ENCODE results near the gene ITGA7. TPM values are rescaled to one million over a fixed set of nuclear protein-coding genes. Genes with fewer than 3 reads are reported as not detected.

Gene ITGA7
- total RNA-seq, 1 experiment from 2014 or later: 2.7 TPM

GRCh38 chr12:55664826-55665225 lies 42.9 kb downstream of the ITGA7 start:
- Histone ChIP-seq H3K79me2 (ENCODE audit: low read depth) (no peaks in the 10 kb centered on the region), H3K27ac (no peak overlapping the region), H3K27me3 (ENCODE audit: insufficient read depth, low read depth) (peaks cover 5% of the 10 kb centered on the region; the same call in 1 of the 2 replicates), H3K4me2 (no peak overlapping the region), H2AFZ (no peak overlapping the region), H3F3A (ENCODE audit: insufficient read depth, low read depth) (no peaks in the 10 kb centered on the region), H3K36me3 (ENCODE audit: low read depth) (no peaks in the 10 kb centered on the region), H4K20me1 (ENCODE audit: insufficient read depth) (no peaks in the 10 kb centered on the region), H3K9me2 (ENCODE audit: insufficient read depth) (no peaks in the 10 kb centered on the region), H3K4me1 (replicated peaks; ENCODE audit: insufficient read depth) (no peaks in the 10 kb centered on the region), H3K9me3 (ENCODE audit: insufficient read depth, low read depth) (no peaks in the 10 kb centered on the region), H3K4me3 (no peak overlapping the region)
- BruUV-seq (replicated peaks): no TSS peak
- ChIA-PET POLR2A (ENCODE audit: unreplicated experiment) (no interaction called here), CTCF (no interaction called here)
- no peak for DNase-seq
- intact Hi-C loops (cut with micrococcal nuclease; ENCODE audit: unreplicated experiment): no loop called here
- no peak for TF ChIP-seq CTCF (conservative IDR thresholded peaks at IDR 0.05)
- TF ChIP-seq EZH2 (IDR thresholded peaks at IDR 0.05; ENCODE audit: low read depth): no peak

- no peaks in the 10 kb centered on the region for H3K79me2 ChIP-seq (ENCODE audit: low read depth)
- no peak overlapping the region for H3K4me2 ChIP-seq
- ChIA-PET CTCF (interaction anchor here (0.6 kb wide), 1 partner anchor 44 kb away, joined by 4 read pairs; the partner anchor contains the start of gene ITGA7), POLR2A (ENCODE audit: unreplicated experiment) (no interaction called here)
- intact Hi-C loops (cut with micrococcal nuclease; ENCODE audit: unreplicated experiment): no loop called here
- H3K27ac ChIP-seq: no peak overlapping the region
- no peaks in the 10 kb centered on the region for H3K9me3 ChIP-seq (ENCODE audit: insufficient read depth, low read depth)
- peaks cover 5% of the 10 kb centered on the region; the same call in 1 of the 2 replicates for H3K27me3 ChIP-seq (ENCODE audit: insufficient read depth, low read depth)
- TF ChIP-seq CTCF (conservative IDR thresholded peaks at IDR 0.05) (no peak), EZH2 (IDR thresholded peaks at IDR 0.05; ENCODE audit: low read depth) (no peak)
- BruUV-seq (replicated peaks): no TSS peak
- H3K4me3 ChIP-seq: no peak overlapping the region
- DNase-seq: no peak
- no peaks in the 10 kb centered on the region for H3K36me3 ChIP-seq (ENCODE audit: low read depth)
- H4K20me1 ChIP-seq (ENCODE audit: insufficient read depth): no peaks in the 10 kb centered on the region
- H3K9me2 ChIP-seq (ENCODE audit: insufficient read depth): no peaks in the 10 kb centered on the region
- H3K4me1 ChIP-seq (replicated peaks; ENCODE audit: insufficient read depth): no peaks in the 10 kb centered on the region
- H3F3A ChIP-seq (ENCODE audit: insufficient read depth, low read depth): no peaks in the 10 kb centered on the region
- H2AFZ ChIP-seq: no peak overlapping the region
These were observed 44.3 kb downstream of the ITGA7 start for GRCh38 chr12:55663391-55663790.

- peak in 1 of 2 experiments; percentile 14 for DNase-seq
These were observed 48.0 kb downstream of the ITGA7 start for GRCh38 chr12:55659486-55660385.

More at GRCh38 chr12:55659486-55660385, 48.0 kb downstream of the ITGA7 start:
- ChIA-PET CTCF (interaction anchor here (0.9 to 1.1 kb wide), 2 partner anchors 22 to 62 kb away, joined by 3 read pairs; a partner anchor contains a TSS), POLR2A (ENCODE audit: unreplicated experiment) (no interaction called here)
- no peaks in the 10 kb centered on the region for H4K20me1 ChIP-seq (ENCODE audit: insufficient read depth)
- H3K36me3 ChIP-seq (ENCODE audit: low read depth): no peaks in the 10 kb centered on the region
- intact Hi-C loops (cut with micrococcal nuclease; ENCODE audit: unreplicated experiment): loop anchor here (1.0 kb wide), 2 partner anchors 62 to 78 kb away; no protein-coding TSS in a partner anchor
- BruUV-seq (replicated peaks): no TSS peak
- TF ChIP-seq EZH2 (IDR thresholded peaks at IDR 0.05; ENCODE audit: low read depth) (no peak), CTCF (conservative IDR thresholded peaks at IDR 0.05) (peak; percentile 58)
- no peaks in the 10 kb centered on the region for H3K4me1 ChIP-seq (replicated peaks; ENCODE audit: insufficient read depth)
- H3K79me2 ChIP-seq (ENCODE audit: low read depth): no peaks in the 10 kb centered on the region
- no peaks in the 10 kb centered on the region for H3K9me2 ChIP-seq (ENCODE audit: insufficient read depth)
- H3K9me3 ChIP-seq (ENCODE audit: insufficient read depth, low read depth): no peaks in the 10 kb centered on the region
- H3K4me2 ChIP-seq: no peak overlapping the region
- peaks cover 5% of the 10 kb centered on the region; the same call in 1 of the 2 replicates for H3K27me3 ChIP-seq (ENCODE audit: insufficient read depth, low read depth)
- no peak overlapping the region for H3K4me3 ChIP-seq
- no peak overlapping the region for H3K27ac ChIP-seq
- H2AFZ ChIP-seq: no peak overlapping the region
- no peaks in the 10 kb centered on the region for H3F3A ChIP-seq (ENCODE audit: insufficient read depth, low read depth)

Data from PC-9 (cell line).